ENCODE data around the gene ZNF462. TPM values are rescaled to one million over a fixed set of nuclear protein-coding genes. Genes with fewer than 3 reads are reported as not detected.

ZNF462 gene
- total RNA-seq, 1 donor from 2014 or later: 199 TPM

DNA sequence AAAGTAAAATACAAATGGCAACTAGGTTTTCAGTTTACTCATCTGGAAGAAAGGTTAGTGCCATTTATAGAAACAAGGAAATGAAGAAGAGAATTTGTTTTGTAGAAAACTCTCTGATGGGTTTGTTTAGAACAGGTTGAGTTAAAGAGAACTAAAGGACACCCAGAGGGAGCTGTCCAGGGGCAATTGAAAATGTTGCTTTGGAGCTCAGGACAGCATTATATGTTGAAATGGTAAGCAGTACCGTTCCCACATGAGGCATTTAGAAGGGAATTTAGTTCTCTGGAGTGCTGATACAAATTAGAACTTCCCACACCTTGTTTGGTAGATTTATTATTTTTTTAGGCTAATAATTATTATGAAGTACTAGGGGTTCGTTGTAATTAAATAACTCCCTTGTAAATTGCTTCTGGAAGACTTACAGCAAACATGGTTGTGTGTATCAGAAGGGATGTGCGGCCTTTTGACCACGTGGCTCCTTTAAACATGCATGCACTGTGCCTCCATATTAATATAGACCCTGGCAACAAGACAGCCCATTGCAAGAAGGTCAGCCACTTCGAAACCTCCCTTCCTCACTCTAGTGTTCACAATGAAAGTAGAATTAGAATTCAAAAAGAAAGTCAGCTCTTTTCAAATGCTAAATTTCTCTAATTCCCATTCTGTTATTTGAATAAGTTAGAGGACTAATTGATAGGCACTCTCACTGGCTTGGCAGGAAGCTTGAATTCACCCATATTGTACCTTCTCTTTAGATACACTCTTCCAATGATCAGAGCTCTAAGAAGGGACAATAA lies 71.7 kb downstream of the ZNF462 start:
- Mint-ChIP-seq H3K4me3 (no peak overlapping the region), H3K4me1 (peaks cover 34% of the 10 kb centered on the region), H3K27me3 (ENCODE audit: low read depth) (no peaks in the 10 kb centered on the region), H3K27ac (ENCODE audit: unreplicated experiment) (no peak overlapping the region), H3K36me3 (ENCODE audit: low read depth) (peaks cover 77% of the 10 kb centered on the region), H3K9me3 (peaks cover 4% of the 10 kb centered on the region)
- TF ChIP-seq, protein P1, sequence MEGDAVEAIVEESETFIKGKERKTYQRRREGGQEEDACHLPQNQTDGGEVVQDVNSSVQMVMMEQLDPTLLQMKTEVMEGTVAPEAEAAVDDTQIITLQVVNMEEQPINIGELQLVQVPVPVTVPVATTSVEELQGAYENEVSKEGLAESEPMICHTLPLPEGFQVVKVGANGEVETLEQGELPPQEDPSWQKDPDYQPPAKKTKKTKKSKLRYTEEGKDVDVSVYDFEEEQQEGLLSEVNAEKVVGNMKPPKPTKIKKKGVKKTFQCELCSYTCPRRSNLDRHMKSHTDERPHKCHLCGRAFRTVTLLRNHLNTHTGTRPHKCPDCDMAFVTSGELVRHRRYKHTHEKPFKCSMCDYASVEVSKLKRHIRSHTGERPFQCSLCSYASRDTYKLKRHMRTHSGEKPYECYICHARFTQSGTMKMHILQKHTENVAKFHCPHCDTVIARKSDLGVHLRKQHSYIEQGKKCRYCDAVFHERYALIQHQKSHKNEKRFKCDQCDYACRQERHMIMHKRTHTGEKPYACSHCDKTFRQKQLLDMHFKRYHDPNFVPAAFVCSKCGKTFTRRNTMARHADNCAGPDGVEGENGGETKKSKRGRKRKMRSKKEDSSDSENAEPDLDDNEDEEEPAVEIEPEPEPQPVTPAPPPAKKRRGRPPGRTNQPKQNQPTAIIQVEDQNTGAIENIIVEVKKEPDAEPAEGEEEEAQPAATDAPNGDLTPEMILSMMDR (conservative IDR thresholded peaks at IDR 0.05): no peak
- no peak for DNase-seq (ENCODE audit: low read depth, low spot score)

DNA sequence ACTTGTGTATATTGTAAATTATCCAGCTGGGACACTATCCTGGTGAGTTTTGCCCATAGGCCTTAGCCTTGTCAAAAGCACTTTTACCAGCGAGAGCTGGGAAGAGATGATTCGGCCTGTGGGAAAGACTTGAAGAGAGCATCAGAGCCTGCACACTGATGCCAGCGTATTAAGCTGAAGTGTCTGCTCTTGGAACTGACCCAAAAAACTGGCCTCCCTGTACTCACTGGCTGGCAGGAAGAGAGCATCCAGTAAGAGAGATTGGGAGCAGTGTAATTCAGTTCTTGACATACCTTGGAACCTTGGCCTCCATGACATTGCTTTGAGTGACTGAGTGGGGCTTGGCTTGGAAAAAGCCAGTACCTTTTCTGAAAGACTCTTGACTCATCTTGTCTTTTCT lies 73.7 kb downstream of the ZNF462 start:
- Mint-ChIP-seq H3K4me1 (peaks cover 35% of the 10 kb centered on the region), H3K36me3 (ENCODE audit: low read depth) (peaks cover 72% of the 10 kb centered on the region), H3K27me3 (ENCODE audit: low read depth) (no peaks in the 10 kb centered on the region), H3K4me3 (no peak overlapping the region), H3K9me3 (peaks cover 4% of the 10 kb centered on the region), H3K27ac (ENCODE audit: unreplicated experiment) (no peak overlapping the region)
- TF ChIP-seq, protein P1 (conservative IDR thresholded peaks at IDR 0.05): no peak
- DNase-seq (ENCODE audit: low read depth, low spot score): no peak

DNA sequence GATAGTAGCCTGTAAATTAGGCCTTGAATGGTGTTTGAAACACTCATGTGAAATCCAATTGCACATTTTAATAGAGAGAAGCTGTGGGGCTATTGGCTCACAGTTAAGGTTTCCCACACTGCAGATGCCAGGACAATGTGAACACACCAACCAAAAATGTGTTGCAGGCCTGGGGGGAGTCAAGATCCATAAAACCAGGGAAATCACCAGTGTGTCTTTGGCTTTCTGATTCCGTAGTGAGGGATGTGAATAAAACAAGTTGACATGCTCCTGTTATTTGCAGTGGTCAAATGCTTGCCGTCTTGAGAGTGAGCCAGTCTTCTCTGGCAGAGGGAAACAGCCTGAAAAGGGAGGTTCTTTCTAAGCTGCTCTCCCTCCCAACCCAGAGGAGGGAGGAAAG lies 79.0 kb downstream of the ZNF462 start:
- no peaks in the 10 kb centered on the region for H3K9me3 Mint-ChIP-seq
- H3K27me3 Mint-ChIP-seq (ENCODE audit: low read depth): no peaks in the 10 kb centered on the region
- DNase-seq (ENCODE audit: low read depth, low spot score): no peak
- TF ChIP-seq, protein P1 (conservative IDR thresholded peaks at IDR 0.05): no peak
- peaks cover 54% of the 10 kb centered on the region for H3K36me3 Mint-ChIP-seq (ENCODE audit: low read depth)
- H3K4me1 Mint-ChIP-seq: peaks cover 7% of the 10 kb centered on the region
- H3K27ac Mint-ChIP-seq (ENCODE audit: unreplicated experiment): no peak overlapping the region
- H3K4me3 Mint-ChIP-seq: no peak overlapping the region

DNA sequence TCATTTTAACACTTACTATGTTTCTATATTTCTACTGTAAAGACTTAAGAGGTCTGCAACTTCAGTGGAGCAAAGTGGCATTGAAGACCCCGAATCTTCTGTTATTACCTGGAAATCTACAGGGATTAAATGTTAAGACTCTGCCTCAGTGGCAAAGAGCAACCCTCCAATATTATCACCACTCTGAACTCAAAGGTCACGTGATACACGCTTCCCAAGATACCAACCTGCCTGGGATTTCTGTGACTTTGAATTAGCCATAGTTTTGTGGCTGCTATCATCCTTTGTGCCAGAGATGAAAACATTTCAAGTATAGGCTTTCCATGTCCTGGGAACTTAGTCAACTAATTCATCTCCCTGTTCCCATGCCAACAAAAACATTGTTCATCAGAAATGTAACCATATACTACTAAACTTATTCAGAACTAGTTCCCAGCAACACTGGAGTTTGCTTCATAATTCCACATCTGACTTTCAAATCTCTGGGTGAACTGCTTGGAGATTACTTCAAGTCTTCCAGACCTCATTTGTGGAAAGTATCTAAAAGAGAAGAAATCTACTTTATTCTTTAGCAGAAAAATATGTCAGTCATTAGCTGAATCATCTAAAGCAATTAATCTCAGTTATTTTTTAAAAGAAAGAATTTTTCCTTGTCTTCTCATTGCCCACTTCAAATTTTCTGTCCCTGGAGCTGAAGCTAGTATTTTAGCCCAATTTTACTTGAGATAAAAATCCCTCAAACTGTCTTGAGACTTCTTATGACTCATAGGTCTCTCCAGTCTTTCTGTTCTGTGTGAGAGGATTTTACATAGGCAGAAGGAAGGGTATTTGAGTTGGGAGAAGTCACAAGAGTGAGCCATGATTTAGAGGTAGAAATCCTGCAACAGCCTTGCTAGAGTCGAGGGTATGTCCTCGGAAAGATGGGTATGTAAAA lies 83.0 kb downstream of the ZNF462 start:
- peaks cover 7% of the 10 kb centered on the region for H3K4me1 Mint-ChIP-seq
- H3K27ac Mint-ChIP-seq (ENCODE audit: unreplicated experiment): no peak overlapping the region
- H3K9me3 Mint-ChIP-seq: no peaks in the 10 kb centered on the region
- DNase-seq (ENCODE audit: low read depth, low spot score): no peak
- H3K4me3 Mint-ChIP-seq: no peak overlapping the region
- H3K27me3 Mint-ChIP-seq (ENCODE audit: low read depth): no peaks in the 10 kb centered on the region
- TF ChIP-seq, protein P1 (conservative IDR thresholded peaks at IDR 0.05): no peak
- peaks cover 45% of the 10 kb centered on the region for H3K36me3 Mint-ChIP-seq (ENCODE audit: low read depth)

DNA sequence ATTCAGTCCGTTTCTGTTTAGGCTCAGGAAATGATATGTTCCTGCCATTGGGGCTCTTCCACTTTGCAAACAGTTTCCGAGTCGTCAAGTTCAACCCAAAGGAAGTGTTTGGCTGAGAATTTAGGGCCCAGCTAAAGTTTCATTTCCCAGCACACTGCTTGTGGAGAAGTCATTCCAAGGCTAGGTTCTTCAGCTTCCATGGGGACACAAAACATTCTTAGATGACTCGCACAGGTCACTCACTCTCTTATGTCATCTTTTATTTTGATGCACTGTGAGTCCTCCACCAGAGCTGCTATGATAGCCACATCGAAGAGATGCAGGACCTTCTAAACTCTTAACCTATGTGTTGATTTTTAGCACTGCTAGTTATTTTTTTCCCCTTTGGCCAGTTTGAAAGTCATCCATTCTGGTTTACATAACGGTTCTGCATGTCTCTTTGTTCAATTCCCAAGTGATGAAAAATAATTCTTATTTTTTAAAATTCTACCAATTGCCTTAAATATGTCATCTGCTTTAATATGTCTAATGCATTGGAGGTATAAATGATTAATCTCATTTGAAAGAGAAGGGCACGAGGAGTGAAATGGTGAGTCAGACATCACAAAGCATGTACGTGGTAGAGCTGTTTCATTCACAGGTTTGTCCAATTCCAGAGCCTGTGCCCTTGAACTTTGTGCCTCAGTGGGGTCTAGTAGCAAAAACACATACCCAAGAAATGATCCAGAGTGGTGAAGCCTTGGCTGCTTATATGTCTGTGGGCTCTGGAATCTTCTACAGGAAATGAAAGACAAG lies 84.3 kb downstream of the ZNF462 start:
- TF ChIP-seq, protein P1 (conservative IDR thresholded peaks at IDR 0.05): no peak

More for the DNA sequence above, 84.3 kb downstream of the ZNF462 start:
- H3K4me3 Mint-ChIP-seq: no peak overlapping the region
- DNase-seq (ENCODE audit: low read depth, low spot score): no peak
- no peaks in the 10 kb centered on the region for H3K27me3 Mint-ChIP-seq (ENCODE audit: low read depth)
- peaks cover 7% of the 10 kb centered on the region for H3K4me1 Mint-ChIP-seq
- H3K9me3 Mint-ChIP-seq: no peaks in the 10 kb centered on the region
- peaks cover 39% of the 10 kb centered on the region for H3K36me3 Mint-ChIP-seq (ENCODE audit: low read depth)
- no peak overlapping the region for H3K27ac Mint-ChIP-seq (ENCODE audit: unreplicated experiment)
